PFSK-1 (cell line): ENCODE results near the gene GIPC2.

ENCODE experiments used
- FOXP2 ChIP-seq: optimal IDR thresholded peaks from 2 replicates; pipeline ENCODE3; 2011; ENCODE audit warnings: borderline replicate concordance, control low read depth, inconsistent platforms; ENCODE audit not compliant: insufficient read depth; ENCODE audit errors: extremely low read length, extremely low read depth
- POLR2AphosphoS5 ChIP-seq: IDR thresholded peaks from 2 replicates; pipeline ENCODE4 v1.6.1; 2012; ENCODE audit warnings: low read depth, mild to moderate bottlenecking, control low read depth, low read length, moderate library complexity
- SIN3A ChIP-seq: IDR thresholded peaks from 2 replicates; pipeline ENCODE4 v1.6.1; 2012; ENCODE audit warnings: mild to moderate bottlenecking, low read length, moderate library complexity, borderline replicate concordance; ENCODE audit not compliant: insufficient read depth
- TAF1 ChIP-seq: IDR thresholded peaks from 2 replicates; pipeline ENCODE4 v1.6.1; 2012; ENCODE audit warnings: low read length, control low read depth, borderline replicate concordance; ENCODE audit not compliant: insufficient read depth
- TF ChIP-seq, protein P1 (sequence below), 2 experiments: IDR thresholded peaks; 2 replicates each; pipeline versions ENCODE4 v1.6.1 to v1.8.0; 2011 to 2012; ENCODE audit warnings: low read depth in 2 of 2, low read length in 2 of 2, control low read depth in 1 of 2, inconsistent platforms in 1 of 2, mild to moderate bottlenecking in 1 of 2, moderate library complexity in 1 of 2; ENCODE audit not compliant: insufficient read depth in 1 of 2

The GIPC2 gene

DNA sequence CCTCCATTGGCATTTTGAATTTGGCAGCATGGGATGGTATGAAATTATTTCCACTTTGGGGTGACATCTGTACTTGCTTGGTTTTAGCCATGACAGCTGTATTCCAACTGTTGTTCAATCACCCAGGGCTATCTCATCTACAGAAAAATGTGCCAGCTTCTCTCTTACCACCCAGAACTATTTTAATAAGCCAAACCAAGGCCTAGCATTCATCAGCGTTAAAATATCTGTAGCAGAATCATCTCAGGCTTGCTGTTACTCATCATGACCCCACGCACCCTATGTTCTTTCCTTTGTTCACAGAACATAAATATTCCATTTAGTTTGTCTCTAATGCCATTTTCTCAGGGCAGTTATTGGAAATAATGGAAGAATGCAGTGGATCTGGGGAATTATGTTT is 49.8 kb downstream of the GIPC2 start:
- no peak for TF ChIP-seq SIN3A
- TF ChIP-seq, protein P1, sequence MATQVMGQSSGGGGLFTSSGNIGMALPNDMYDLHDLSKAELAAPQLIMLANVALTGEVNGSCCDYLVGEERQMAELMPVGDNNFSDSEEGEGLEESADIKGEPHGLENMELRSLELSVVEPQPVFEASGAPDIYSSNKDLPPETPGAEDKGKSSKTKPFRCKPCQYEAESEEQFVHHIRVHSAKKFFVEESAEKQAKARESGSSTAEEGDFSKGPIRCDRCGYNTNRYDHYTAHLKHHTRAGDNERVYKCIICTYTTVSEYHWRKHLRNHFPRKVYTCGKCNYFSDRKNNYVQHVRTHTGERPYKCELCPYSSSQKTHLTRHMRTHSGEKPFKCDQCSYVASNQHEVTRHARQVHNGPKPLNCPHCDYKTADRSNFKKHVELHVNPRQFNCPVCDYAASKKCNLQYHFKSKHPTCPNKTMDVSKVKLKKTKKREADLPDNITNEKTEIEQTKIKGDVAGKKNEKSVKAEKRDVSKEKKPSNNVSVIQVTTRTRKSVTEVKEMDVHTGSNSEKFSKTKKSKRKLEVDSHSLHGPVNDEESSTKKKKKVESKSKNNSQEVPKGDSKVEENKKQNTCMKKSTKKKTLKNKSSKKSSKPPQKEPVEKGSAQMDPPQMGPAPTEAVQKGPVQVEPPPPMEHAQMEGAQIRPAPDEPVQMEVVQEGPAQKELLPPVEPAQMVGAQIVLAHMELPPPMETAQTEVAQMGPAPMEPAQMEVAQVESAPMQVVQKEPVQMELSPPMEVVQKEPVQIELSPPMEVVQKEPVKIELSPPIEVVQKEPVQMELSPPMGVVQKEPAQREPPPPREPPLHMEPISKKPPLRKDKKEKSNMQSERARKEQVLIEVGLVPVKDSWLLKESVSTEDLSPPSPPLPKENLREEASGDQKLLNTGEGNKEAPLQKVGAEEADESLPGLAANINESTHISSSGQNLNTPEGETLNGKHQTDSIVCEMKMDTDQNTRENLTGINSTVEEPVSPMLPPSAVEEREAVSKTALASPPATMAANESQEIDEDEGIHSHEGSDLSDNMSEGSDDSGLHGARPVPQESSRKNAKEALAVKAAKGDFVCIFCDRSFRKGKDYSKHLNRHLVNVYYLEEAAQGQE (IDR thresholded peaks at IDR 0.05; ENCODE audit: insufficient read depth in 1 of 2, low read depth in 2 of 2, low read length in 2 of 2): no peak
- TF ChIP-seq FOXP2: no peak
- TF ChIP-seq TAF1: no peak
- no peak for TF ChIP-seq POLR2AphosphoS5

DNA sequence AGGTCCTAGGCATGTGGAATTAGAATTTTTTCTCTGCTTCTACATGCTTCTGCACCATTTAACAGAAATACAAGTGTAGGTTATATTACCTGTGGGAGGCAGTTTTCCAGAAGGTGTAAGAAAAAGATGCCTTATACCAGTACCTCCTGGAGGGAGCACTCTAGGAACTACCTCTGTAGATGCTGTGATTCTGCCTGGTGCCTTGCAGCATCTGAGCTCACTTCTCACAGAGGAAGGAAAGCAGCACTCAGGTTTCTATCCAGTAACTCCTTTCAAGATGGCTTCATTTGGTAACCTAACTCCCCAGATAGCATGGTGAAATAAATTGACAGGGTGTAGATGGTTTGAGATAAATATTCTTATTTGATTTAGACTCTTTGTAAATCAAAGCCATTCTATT is 50.3 kb downstream of the GIPC2 start:
- TF ChIP-seq FOXP2 (no peak), POLR2AphosphoS5 (no peak), TAF1 (no peak), SIN3A (no peak)
- TF ChIP-seq, protein P1 (IDR thresholded peaks at IDR 0.05; ENCODE audit: insufficient read depth in 1 of 2, low read depth in 2 of 2, low read length in 2 of 2): no peak

DNA sequence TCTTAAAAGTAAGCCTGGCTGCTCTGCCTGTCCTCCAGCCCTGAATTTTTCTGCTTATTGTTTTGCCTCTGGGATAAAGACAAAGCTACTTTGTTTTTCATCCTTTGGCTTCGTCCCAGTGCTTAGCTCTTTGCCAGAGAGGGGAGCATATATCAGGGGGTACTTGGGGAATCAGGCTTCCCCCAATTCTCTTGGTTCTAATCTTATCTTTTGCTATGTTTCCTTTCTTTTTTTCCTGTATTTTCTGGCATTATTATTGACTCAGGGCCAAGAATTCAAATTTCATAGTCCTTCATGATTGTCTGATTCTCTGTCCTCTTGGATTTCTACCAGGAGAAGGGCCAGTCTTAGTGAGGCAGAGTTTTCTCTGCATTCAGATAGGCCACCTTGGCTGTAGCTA is 51.2 kb downstream of the GIPC2 start:
- TF ChIP-seq, protein P1 (IDR thresholded peaks at IDR 0.05; ENCODE audit: insufficient read depth in 1 of 2, low read depth in 2 of 2, low read length in 2 of 2): no peak
- TF ChIP-seq FOXP2 (no peak), POLR2AphosphoS5 (no peak), SIN3A (no peak), TAF1 (no peak)

DNA sequence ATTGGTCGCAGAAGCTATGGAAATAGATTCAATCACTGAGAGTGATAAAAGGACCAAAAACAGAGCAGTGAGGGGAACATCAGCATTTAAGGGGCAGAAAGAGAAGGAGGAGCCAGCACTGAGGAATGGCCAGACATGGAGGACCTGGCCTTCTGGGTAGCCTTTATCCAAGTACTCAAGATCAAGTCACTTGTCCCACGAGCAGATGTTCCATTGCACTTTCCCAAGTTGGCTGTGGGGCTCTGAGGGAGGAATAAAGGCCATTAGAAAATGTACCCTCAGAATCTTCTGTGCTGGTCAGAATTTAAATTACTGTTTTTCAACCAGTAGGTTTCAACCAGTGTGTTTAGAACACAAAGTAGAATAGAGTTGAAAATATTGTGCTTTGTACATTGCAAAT is 55.3 kb downstream of the GIPC2 start:
- TF ChIP-seq TAF1 (no peak), POLR2AphosphoS5 (no peak), FOXP2 (no peak), SIN3A (no peak)
- TF ChIP-seq, protein P1 (IDR thresholded peaks at IDR 0.05; ENCODE audit: insufficient read depth in 1 of 2, low read depth in 2 of 2, low read length in 2 of 2): no peak

DNA sequence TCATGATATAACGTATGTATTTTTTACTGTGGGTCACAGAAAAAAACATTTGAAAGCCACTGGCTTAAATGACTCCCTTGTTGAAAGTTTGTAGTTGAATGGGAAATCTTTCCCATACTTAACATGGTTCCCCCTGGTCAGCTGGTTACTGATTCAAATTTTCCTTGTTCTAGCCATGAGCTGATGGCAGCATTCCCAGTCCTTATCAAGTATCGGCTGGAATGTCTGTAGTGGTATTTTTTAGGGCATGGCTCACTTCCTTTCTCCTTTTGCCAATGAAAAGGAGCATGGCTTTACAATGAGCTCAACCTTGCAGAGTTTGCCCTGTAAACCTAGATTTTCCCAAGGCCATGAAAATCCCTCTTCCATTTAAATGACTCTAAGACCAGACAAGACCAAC is 55.7 kb downstream of the GIPC2 start:
- TF ChIP-seq TAF1 (no peak), SIN3A (no peak), POLR2AphosphoS5 (no peak), FOXP2 (no peak)
- TF ChIP-seq, protein P1 (IDR thresholded peaks at IDR 0.05; ENCODE audit: insufficient read depth in 1 of 2, low read depth in 2 of 2, low read length in 2 of 2): no peak
